Measurements from ENCODE around the gene SPRYD3.
A peak's percentile ranks its signal among the peaks of the same experiment; 100 is the strongest.

SPRYD3 gene

GRCh38 chr12:53078425-53079225, 565 bp downstream of the SPRYD3 start:
- CTCF ChIA-PET, result interaction anchor here (0.6 to 7.0 kb wide), 5 partner anchors 13 to 133 kb away, joined by 3 to 78 read pairs (median 4); partner anchors contain the start of gene IGFBP6
- H3K9me3 ChIP-seq (ENCODE audit: control insufficient read depth, insufficient read depth, low read depth, low read length), result no peaks in the 10 kb centered on the region
- no peak for TF ChIP-seq ZIC2 (tag by site-specific recombination; IDR thresholded peaks at IDR 0.05)
- no peak for TF ChIP-seq ZNF221 (tag by site-specific recombination; IDR thresholded peaks at IDR 0.05; ENCODE audit: borderline replicate concordance)
- TF ChIP-seq REPIN1 (tag by site-specific recombination; IDR thresholded peaks at IDR 0.05; ENCODE audit: low read depth), result no peak
- TF ChIP-seq ZNF473 (tag by site-specific recombination; IDR thresholded peaks at IDR 0.05), result no peak
- no peak for TF ChIP-seq ZNF558 (tag by site-specific recombination; IDR thresholded peaks at IDR 0.05)
- TF ChIP-seq TCF7L2 (IDR thresholded peaks at IDR 0.05; ENCODE audit: borderline replicate concordance, low read depth, low read length), result no peak
- TF ChIP-seq ZNF549 (tag by site-specific recombination; IDR thresholded peaks at IDR 0.05), result no peak
- TF ChIP-seq ZBTB1 (tag by site-specific recombination; IDR thresholded peaks at IDR 0.05), result no peak
- no peak for TF ChIP-seq ZNF677 (tag by site-specific recombination; IDR thresholded peaks at IDR 0.05)
- no peak for TF ChIP-seq ZNF747 (tag by site-specific recombination; IDR thresholded peaks at IDR 0.05)
- TF ChIP-seq GLIS1 (tag by site-specific recombination; IDR thresholded peaks at IDR 0.05), result no peak
- TF ChIP-seq GLIS2 (tag by site-specific recombination; IDR thresholded peaks at IDR 0.05), result no peak
- no peak for TF ChIP-seq ZNF621 (tag by site-specific recombination; IDR thresholded peaks at IDR 0.05)
- no peak for TF ChIP-seq INSM2 (tag by site-specific recombination; IDR thresholded peaks at IDR 0.05)
- no peak for TF ChIP-seq ZSCAN16 (tag by site-specific recombination; IDR thresholded peaks at IDR 0.05)
- TF ChIP-seq ZNF274 (IDR thresholded peaks at IDR 0.05; ENCODE audit: low read length), result no peak
- TF ChIP-seq ZNF274 (tag by site-specific recombination; IDR thresholded peaks at IDR 0.05; ENCODE audit: borderline replicate concordance), result no peak
- no peak for TF ChIP-seq ZFP37 (tag by site-specific recombination; IDR thresholded peaks at IDR 0.05)
- TF ChIP-seq ZNF416 (tag by site-specific recombination; IDR thresholded peaks at IDR 0.05), result no peak
- TF ChIP-seq ZBTB11 (tag by site-specific recombination; conservative IDR thresholded peaks at IDR 0.05; ENCODE audit: low read depth), result no peak
- no peak for TF ChIP-seq ZNF18 (tag by site-specific recombination; IDR thresholded peaks at IDR 0.05)
- no peak for TF ChIP-seq IKZF3 (tag by site-specific recombination; IDR thresholded peaks at IDR 0.05)
- peak; percentile 64; the same call in 1 of the 2 replicates for TF ChIP-seq ZNF24 (tag by site-specific recombination; IDR thresholded peaks at IDR 0.05)
- TF ChIP-seq ZNF362 (tag by site-specific recombination; IDR thresholded peaks at IDR 0.05), result no peak
- TF ChIP-seq ZNF48 (tag by site-specific recombination; IDR thresholded peaks at IDR 0.05), result no peak
- TF ChIP-seq MEIS1 (CRISPR knock-in tag; IDR thresholded peaks at IDR 0.05; ENCODE audit: borderline replicate concordance), result no peak
- 0 out of 2 replicates have a peak, but pooled peaks have one; percentile 18 for TF ChIP-seq CTCF (tag by site-specific recombination; IDR thresholded peaks at IDR 0.05)

More at GRCh38 chr12:53078425-53079225, 565 bp downstream of the SPRYD3 start:
- POLR2A ChIA-PET, result interaction anchor here (0.5 to 2.4 kb wide), 33 partner anchors 8 to 422 kb away, joined by 3 to 18 read pairs (median 5); partner anchors contain the start of genes AAAS, CSAD, EIF4B and ESPL1
- Histone ChIP-seq H3K4me1 (ENCODE audit: control insufficient read depth, insufficient read depth, low read length) (peaks cover 2% of the 10 kb centered on the region; the same call in 1 of the 2 replicates), H3K36me3 (ENCODE audit: control insufficient read depth in 2 of 2, insufficient read depth in 1 of 2, low read length in 2 of 2) (peaks cover 0 to 37% of the 10 kb centered on the region in 2 experiments; a peak in 2 of 3 replicates), H3K27ac (ENCODE audit: extremely low read depth, low read depth, low read length) (peak overlapping the region; percentile 85), H3K4me3 (ENCODE audit: low read depth, low read length) (peak overlapping the region; percentile 51)
